ENCODE results near the gene RPS6KA4. TPM values are rescaled to one million over a fixed set of nuclear protein-coding genes. Genes with fewer than 3 reads are reported as not detected.

RPS6KA4 gene
- polyA plus RNA-seq, 1 of the 3 experiments (the other 2 are of a cell fraction) = 43.4 TPM

- TF ChIP-seq NFIC (IDR thresholded peaks at IDR 0.05; ENCODE audit: borderline replicate concordance) (no peak), TCF12 (IDR thresholded peaks at IDR 0.05) (no peak), TAF1 (IDR thresholded peaks at IDR 0.05; ENCODE audit: borderline replicate concordance, low read depth, low read length) (no peak; the same call in 1 of the 2 replicates), TEAD4 (IDR thresholded peaks at IDR 0.05; ENCODE audit: borderline replicate concordance, insufficient read depth) (no peak), ELF1 (IDR thresholded peaks at IDR 0.05) (peak; percentile 76), FOXJ3 (CRISPR knock-in tag; IDR thresholded peaks at IDR 0.05) (no peak), EP300 (IDR thresholded peaks at IDR 0.05; ENCODE audit: borderline replicate concordance in 1 of 2, low read depth in 1 of 2, low read length in 1 of 2) (0 out of 4 replicates have a peak, but pooled peaks of 1 of the 2 experiments have one; percentile 4), FOSL2 (IDR thresholded peaks at IDR 0.05; ENCODE audit: borderline replicate concordance, low read depth) (no peak), SMC3 (IDR thresholded peaks at IDR 0.05; ENCODE audit: low read depth, low read length) (peak; percentile 31; the same call in 1 of the 2 replicates), PBX3 (IDR thresholded peaks at IDR 0.05) (no peak), SIN3A (IDR thresholded peaks at IDR 0.05; ENCODE audit: borderline replicate concordance, low read depth, low read length) (peak; percentile 31; the same call in 1 of the 2 replicates), MEF2A (IDR thresholded peaks at IDR 0.05; ENCODE audit: borderline replicate concordance, low read depth) (no peak), GABPA (IDR thresholded peaks at IDR 0.05; ENCODE audit: low read depth) (no peak)
These were observed 40.8 kb upstream of the RPS6KA4 start, which contains the start of gene PRDX5 (continued) for GRCh38 chr11:64317961-64318765.

GRCh38 chr11:64318766-64319761 is 39.9 kb upstream of the RPS6KA4 start:
- Histone ChIP-seq H4K20me1 (ENCODE audit: insufficient read depth) (no peaks in the 10 kb centered on the region), H3K36me3 (replicated peaks in 1 of 2; ENCODE audit: control insufficient read depth in 1 of 2, insufficient read depth in 2 of 2, low read length in 1 of 2) (peaks cover 0 to 30% of the 10 kb centered on the region in 2 experiments), H3K27ac (ENCODE audit: low read depth in 2 of 2, low read length in 1 of 2) (peak overlapping the region; percentile 97 to 100; a peak in 3 of 4 replicates), H3K4me3 (ENCODE audit: low read depth in 2 of 2, low read length in 1 of 2) (peak overlapping the region; percentile 70 to 98), H2AFZ (ENCODE audit: low read depth) (peak overlapping the region; percentile 91; the same call in 1 of the 2 replicates), H3K4me2 (peak overlapping the region; percentile 88), H3K27me3 (ENCODE audit: insufficient read depth) (no peaks in the 10 kb centered on the region), H3K9me2 (no peaks in the 10 kb centered on the region), H3K4me1 (ENCODE audit: control insufficient read depth in 1 of 2, insufficient read depth in 2 of 2, low read depth in 1 of 2, low read length in 1 of 2) (peaks cover 0 to 15% of the 10 kb centered on the region in 2 experiments; a peak in 2 of 4 replicates), H3K9me3 (no peaks in the 10 kb centered on the region), H3K79me2 (ENCODE audit: insufficient read depth) (peaks cover 39% of the 10 kb centered on the region), H3K9ac (peak overlapping the region; percentile 91), H3F3A (replicated peaks; ENCODE audit: insufficient read depth) (peaks cover 6% of the 10 kb centered on the region)
- CTCF ChIA-PET = interaction anchor here (1.7 to 3.0 kb wide), 4 partner anchors 13 to 130 kb away, joined by 9 to 27 read pairs (median 10); partner anchors contain the start of gene ESRRA
- TF ChIP-seq CTCF (IDR thresholded peaks at IDR 0.05) = no peak
- no peak for TF ChIP-seq MAX (IDR thresholded peaks at IDR 0.05; ENCODE audit: low read depth)
- TF ChIP-seq CHD2 (IDR thresholded peaks at IDR 0.05; ENCODE audit: low read length, partially characterized antibody) = no peak
- TF ChIP-seq FOSL2 (IDR thresholded peaks at IDR 0.05; ENCODE audit: borderline replicate concordance, low read depth) = no peak
- no peak for TF ChIP-seq USF2 (IDR thresholded peaks at IDR 0.05; ENCODE audit: borderline replicate concordance, low read depth, low read length)
- no peak for TF ChIP-seq RXRA (IDR thresholded peaks at IDR 0.05; ENCODE audit: borderline replicate concordance, low read depth)
- no peak for TF ChIP-seq TAF1 (IDR thresholded peaks at IDR 0.05; ENCODE audit: borderline replicate concordance, low read depth, low read length)
- TF ChIP-seq EZH2phosphoT487 (IDR thresholded peaks at IDR 0.05; ENCODE audit: borderline replicate concordance, low read depth) = no peak
- TF ChIP-seq SIN3A (IDR thresholded peaks at IDR 0.05; ENCODE audit: borderline replicate concordance, low read depth, low read length) = no peak
- no peak for TF ChIP-seq FOXM1 (IDR thresholded peaks at IDR 0.05; ENCODE audit: low read depth)
- TF ChIP-seq TEAD4 (IDR thresholded peaks at IDR 0.05; ENCODE audit: borderline replicate concordance, insufficient read depth) = no peak
- TF ChIP-seq RAD21 (IDR thresholded peaks at IDR 0.05; ENCODE audit: low read length) = no peak
- TF ChIP-seq RFX5 (IDR thresholded peaks at IDR 0.05; ENCODE audit: low read length) = no peak
- no peak for TF ChIP-seq YY1 (IDR thresholded peaks at IDR 0.05; ENCODE audit: low read depth)
- POLR2A ChIA-PET = interaction anchor here (0.7 to 2.3 kb wide), 5 partner anchors 15 to 93 kb away, joined by 3 to 18 read pairs (median 5); partner anchors contain the start of genes ESRRA, NUDT22 and TRPT1
- no peak for DNase-seq
- 33% methylated on average over 17 of the region's 19 CpGs for WGBS (ENCODE audit: low lambda C conversion rate)

Data from SK-N-SH (cell line).